ENCODE measurements around the gene MFSD1.

GRCh38 chr3:158781191-158781590 lies 20.7 kb upstream of the MFSD1 start:
- TF ChIP-seq CTCF (IDR thresholded peaks at IDR 0.05) (peak; percentile 20), REST (IDR thresholded peaks at IDR 0.05; ENCODE audit: insufficient read depth in 1 of 2, low read depth in 2 of 2, low read length in 1 of 2) (no peak), POLR2AphosphoS5 (IDR thresholded peaks at IDR 0.05; ENCODE audit: low read depth, low read length) (no peak)

All from Panc1 (cell line).